ENCODE measurements around the gene NEURL2.
A peak's percentile ranks its signal among the peaks of the same experiment; 100 is the strongest.

The NEURL2 gene

DNA sequence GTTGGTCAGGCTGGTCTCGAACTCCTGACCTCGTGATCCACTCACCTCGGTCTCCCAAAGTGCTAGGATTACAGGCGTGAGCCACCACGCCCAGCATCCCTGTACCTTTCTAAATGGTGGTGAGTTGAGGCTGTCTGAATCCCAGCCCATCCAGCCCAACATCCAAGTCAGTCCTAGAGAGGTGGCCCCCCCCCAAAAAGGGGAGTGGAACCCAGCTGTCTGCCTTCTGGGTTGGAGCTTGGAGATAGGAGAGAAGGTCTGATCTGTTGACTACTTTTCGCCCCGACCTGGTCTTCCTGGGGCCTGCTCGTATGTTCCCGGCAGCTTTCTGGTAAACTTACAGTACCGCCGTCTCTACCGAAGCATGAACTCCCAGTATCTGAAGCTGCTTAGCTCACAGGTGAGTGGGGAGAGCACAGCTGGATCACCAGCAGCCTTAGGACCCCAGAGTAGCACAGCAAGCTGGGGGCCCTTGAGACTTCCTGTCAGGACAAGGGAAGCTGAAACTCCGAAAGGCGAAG, 5.7 kb upstream of the NEURL2 start:
- no peak overlapping the region for H3K4me3 ChIP-seq (ENCODE audit: low read depth, low read length)
- TF ChIP-seq, protein P1, sequence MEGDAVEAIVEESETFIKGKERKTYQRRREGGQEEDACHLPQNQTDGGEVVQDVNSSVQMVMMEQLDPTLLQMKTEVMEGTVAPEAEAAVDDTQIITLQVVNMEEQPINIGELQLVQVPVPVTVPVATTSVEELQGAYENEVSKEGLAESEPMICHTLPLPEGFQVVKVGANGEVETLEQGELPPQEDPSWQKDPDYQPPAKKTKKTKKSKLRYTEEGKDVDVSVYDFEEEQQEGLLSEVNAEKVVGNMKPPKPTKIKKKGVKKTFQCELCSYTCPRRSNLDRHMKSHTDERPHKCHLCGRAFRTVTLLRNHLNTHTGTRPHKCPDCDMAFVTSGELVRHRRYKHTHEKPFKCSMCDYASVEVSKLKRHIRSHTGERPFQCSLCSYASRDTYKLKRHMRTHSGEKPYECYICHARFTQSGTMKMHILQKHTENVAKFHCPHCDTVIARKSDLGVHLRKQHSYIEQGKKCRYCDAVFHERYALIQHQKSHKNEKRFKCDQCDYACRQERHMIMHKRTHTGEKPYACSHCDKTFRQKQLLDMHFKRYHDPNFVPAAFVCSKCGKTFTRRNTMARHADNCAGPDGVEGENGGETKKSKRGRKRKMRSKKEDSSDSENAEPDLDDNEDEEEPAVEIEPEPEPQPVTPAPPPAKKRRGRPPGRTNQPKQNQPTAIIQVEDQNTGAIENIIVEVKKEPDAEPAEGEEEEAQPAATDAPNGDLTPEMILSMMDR (IDR thresholded peaks at IDR 0.05; ENCODE audit: low read depth, low read length) = no peak

DNA sequence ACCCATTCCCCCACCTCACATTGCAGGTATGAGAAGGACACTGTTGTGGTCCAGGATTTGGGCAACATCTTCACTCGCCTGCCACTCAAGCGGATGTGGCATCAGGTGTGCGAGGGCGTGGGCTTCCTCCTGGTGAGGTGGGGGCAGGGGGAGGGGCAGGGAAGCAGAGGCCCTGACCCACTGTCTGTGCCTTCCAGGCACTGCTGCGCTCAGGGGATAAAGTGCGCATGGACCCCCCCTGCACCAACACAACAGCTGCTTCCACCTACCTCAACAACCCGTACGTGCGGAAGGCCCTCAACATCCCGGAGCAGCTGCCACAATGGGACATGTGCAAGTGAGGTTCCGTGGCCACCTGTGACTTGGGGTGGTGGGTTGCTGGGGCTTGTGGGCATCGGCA, 3.8 kb upstream of the NEURL2 start:
- TF ChIP-seq, protein P1 (IDR thresholded peaks at IDR 0.05; ENCODE audit: low read depth, low read length) = no peak
- H3K4me3 ChIP-seq (ENCODE audit: low read depth, low read length) = no peak overlapping the region

DNA sequence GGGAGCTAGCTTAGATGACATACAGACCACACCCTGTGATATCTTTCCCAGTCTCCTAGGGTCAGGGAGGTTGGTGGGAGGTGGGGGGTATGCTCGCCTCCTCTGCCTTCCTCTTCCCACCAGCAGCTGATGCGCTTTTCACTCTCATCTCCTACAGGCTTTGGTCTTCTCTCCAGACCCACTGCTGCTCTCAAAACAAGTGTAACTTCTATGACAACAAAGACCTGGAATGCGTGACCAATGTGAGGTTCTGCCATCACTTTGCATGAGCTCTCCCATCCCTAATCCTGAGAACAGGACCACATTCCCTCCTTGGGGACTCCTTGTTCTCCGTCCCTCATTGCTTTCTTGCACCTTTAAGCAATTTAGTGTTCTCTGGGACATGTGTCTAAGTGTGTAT, 2.8 kb upstream of the NEURL2 start:
- TF ChIP-seq, protein P1 (IDR thresholded peaks at IDR 0.05; ENCODE audit: low read depth, low read length) = no peak
- no peak overlapping the region for H3K4me3 ChIP-seq (ENCODE audit: low read depth, low read length)

DNA sequence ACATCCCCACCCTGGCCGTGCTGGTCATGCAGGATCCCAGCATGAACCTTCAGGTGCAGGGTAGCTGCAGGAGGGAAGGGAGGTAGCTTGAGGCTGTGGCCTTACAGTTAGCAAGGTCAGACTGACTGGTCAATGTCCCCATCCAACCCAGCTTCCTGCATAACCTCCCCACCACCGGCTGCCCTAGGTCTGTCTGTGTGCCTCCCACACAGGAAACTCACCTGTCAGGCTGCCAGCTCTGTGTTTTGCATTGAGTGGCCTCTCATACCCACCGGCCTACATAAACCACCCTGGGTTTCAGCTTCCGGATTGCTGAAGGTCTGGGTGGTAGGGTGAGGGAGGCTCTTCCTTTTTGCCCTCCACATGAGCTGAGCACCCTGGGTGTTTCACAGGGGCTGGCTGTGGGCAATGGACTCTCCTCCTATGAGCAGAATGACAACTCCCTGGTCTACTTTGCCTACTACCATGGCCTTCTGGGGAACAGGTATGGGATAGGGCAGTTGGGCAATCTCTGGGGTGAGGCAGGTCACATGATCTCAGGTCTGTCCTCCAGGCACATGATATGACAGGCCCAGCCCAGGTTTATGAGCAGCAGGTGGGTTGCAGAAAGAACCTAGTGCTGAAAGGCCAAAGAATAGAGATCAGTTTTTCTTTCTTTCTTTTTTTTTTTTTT, 2.0 kb upstream of the NEURL2 start:
- H3K4me3 ChIP-seq (ENCODE audit: low read depth, low read length) = no peak overlapping the region
- TF ChIP-seq, protein P1 (IDR thresholded peaks at IDR 0.05; ENCODE audit: low read depth, low read length) = no peak

DNA sequence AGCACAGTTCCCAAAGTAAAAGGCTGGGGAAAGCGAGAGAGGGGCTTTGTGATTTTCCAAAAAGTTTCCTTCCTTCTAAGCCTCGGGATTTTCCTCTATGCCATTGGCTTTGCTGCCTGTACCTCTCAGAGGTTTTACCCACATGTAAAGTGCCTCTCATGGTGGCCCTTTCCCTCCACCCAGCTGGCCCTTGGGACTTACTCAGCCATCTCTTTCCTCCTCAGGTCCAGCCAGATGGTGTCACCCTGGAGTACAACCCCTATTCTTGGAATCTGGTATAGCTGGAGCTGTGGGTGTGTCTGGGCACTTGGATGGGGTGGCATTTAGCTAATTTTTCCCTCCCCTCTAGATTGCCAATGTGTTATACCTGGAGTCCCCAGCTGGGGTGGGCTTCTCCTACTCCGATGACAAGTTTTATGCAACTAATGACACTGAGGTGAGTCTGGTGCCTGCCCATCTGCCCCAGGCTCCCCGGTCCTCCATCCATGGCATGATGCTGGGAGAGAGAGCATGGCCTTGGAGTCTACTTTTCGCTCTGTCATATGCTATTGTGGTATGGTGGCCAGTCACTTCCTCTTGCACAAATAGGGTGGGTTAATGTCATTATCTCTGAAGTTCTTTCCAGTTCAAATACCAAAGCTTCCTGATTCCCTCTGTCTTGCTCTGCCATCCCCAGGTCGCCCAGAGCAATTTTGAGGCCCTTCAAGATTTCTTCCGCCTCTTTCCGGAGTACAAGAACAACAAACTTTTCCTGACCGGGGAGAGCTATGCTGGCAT, 1.2 kb upstream of the NEURL2 start:
- TF ChIP-seq, protein P1 (IDR thresholded peaks at IDR 0.05; ENCODE audit: low read depth, low read length) = no peak

DNA sequence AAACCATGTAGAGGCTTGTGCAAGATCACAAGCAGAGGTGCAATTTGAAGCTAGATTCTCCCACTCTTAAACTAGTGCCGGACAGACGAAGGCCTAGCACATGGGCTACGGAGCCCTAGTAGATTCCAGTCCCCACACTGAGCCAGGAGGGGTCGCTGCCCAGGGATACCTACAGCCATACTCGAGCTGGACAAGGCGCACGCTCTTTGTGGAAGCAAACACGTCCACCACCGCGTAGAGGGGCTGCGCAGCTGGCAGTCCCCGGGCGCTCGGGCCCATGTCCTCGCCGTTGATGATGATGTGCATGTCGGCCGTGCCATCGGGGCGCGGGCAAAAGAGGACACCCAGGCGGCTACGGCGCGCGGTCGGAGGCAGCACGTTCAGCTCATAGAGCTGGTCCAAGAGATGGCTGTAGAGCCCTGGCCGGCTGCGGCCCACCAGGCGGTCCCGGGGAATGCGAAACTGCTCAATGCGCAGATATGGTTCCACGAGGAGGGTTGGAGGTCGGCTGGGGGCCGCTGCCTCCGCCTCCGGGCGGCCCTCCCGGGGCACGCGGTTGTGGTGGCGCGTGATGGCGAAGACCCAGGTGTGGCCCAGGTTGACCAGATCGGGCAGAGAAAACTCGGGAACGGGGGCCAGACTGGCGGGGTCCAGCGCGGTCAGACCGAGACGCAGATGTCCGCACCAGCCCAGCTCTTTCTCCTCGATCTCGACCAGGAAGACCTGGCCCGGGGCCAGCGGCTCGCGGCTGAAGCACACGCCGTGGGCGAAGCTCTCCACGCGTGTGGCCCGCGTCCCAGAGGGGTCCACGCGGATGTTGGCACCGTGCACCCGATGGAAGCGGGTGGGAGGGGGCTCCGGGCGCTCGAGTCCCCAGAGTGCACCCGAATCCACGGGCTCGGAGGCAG, 677 bp downstream of the NEURL2 start:
- TF ChIP-seq, protein P1 (IDR thresholded peaks at IDR 0.05; ENCODE audit: low read depth, low read length) = peak; percentile 71
- H3K4me3 ChIP-seq (ENCODE audit: low read depth, low read length) = peak overlapping the region; percentile 83

More for the DNA sequence above, 1.2 kb upstream of the NEURL2 start:
- peak overlapping the region; percentile 83 for H3K4me3 ChIP-seq (ENCODE audit: low read depth, low read length)
